Measurements from ENCODE around the gene PDE5A.
"Not testable (repeated sequence)": the region's sequence is repeated elsewhere in the genome, so short reads cannot be mapped to it uniquely, and the experiment has no call there.

GRCh38 chr4:119470737-119471063, 157.9 kb downstream of the PDE5A start:
- TF ChIP-seq POLR2A, CTCF (IDR thresholded peaks at IDR 0.05): not testable (repeated sequence)

Measured in testis (tissue), 2 donors.